Keratinocyte (primary cell): ENCODE results near the gene GPAM. TPM values are rescaled to one million over a fixed set of nuclear protein-coding genes. Genes with fewer than 3 reads are reported as not detected.

Experiments used
- DNase-seq: peaks from one replicate; pipeline ENCODE4 v3.0.0-alpha.2; 2011; ENCODE audit warnings: low read depth, missing footprints, low spot score
- FAIRE-seq: peaks from 2 replicates; lab custom pipeline; 2011; peaks lifted over from hg19 to GRCh38; lab: Jason Lieb, UNC
- H2AFZ ChIP-seq: 2 replicates; pipeline ENCODE4 v1.6.0; 2012; ENCODE audit warnings: low read length, control low read depth, inconsistent platforms; ENCODE audit not compliant: control insufficient read depth
- H3K27ac ChIP-seq: 2 replicates; pipeline ENCODE4 v1.5.1; 2011; ENCODE audit warnings: low read length; ENCODE audit not compliant: control insufficient read depth, insufficient read depth
- H3K27me3 ChIP-seq: 3 replicates; pipeline ENCODE4 v1.6.0; 2011; ENCODE audit warnings: low read length; ENCODE audit not compliant: control insufficient read depth, insufficient read depth; ENCODE audit errors: extremely low read depth
- H3K36me3 ChIP-seq, 2 experiments: 2 replicates in 1 of 2; 3 replicates in 1 of 2; pipeline ENCODE4 v1.5.1; 2011; ENCODE audit warnings: low read length in 2 of 2, mild to moderate bottlenecking in 1 of 2; ENCODE audit not compliant: control insufficient read depth in 2 of 2, insufficient read depth in 2 of 2; ENCODE audit errors: extremely low read depth in 1 of 2
- H3K4me1 ChIP-seq: 3 replicates; pipeline ENCODE4 v1.5.1; 2011; ENCODE audit warnings: low read length; ENCODE audit not compliant: control insufficient read depth, insufficient read depth; ENCODE audit errors: extremely low read depth
- H3K4me2 ChIP-seq: 3 replicates; pipeline ENCODE4 v1.6.0; 2011; ENCODE audit warnings: low read depth, low read length; ENCODE audit not compliant: control insufficient read depth, insufficient read depth; ENCODE audit errors: extremely low read depth
- H3K4me3 ChIP-seq, 3 experiments: fragments of 200-600 bp in 1 of 3; sonication (generic) in 1 of 3; 2 replicates in 2 of 3; 3 replicates in 1 of 3; pipeline ENCODE4 v1.5.1; 2011 to 2016; ENCODE audit warnings: low read length in 3 of 3, mild to moderate bottlenecking in 3 of 3, control low read depth in 2 of 3, inconsistent platforms in 1 of 3, low read depth in 1 of 3, mixed read lengths in 1 of 3, mixed run types in 1 of 3, moderate library complexity in 1 of 3; ENCODE audit not compliant: control insufficient read depth in 2 of 3, insufficient read depth in 2 of 3; ENCODE audit errors: extremely low read depth in 1 of 3
- H3K79me2 ChIP-seq: 2 replicates; pipeline ENCODE4 v1.6.0; 2012; ENCODE audit warnings: low read length; ENCODE audit not compliant: control insufficient read depth, insufficient read depth
- H3K9ac ChIP-seq: 3 replicates; pipeline ENCODE4 v1.6.0; 2011; ENCODE audit warnings: low read length; ENCODE audit not compliant: control insufficient read depth, insufficient read depth; ENCODE audit errors: extremely low read depth
- H3K9me1 ChIP-seq: 3 replicates; pipeline ENCODE4 v1.6.0; 2011; ENCODE audit warnings: low read length; ENCODE audit not compliant: control insufficient read depth, insufficient read depth; ENCODE audit errors: extremely low read depth
- H3K9me3 ChIP-seq: 2 replicates; pipeline ENCODE4 v1.5.1; 2012; ENCODE audit warnings: low read depth, low read length; ENCODE audit not compliant: control insufficient read depth
- H4K20me1 ChIP-seq: 3 replicates; pipeline ENCODE4 v1.6.0; 2011; ENCODE audit warnings: low read length; ENCODE audit not compliant: control insufficient read depth, insufficient read depth; ENCODE audit errors: extremely low read depth
- CTCF ChIP-seq, 3 experiments: IDR thresholded peaks in 1 of 3; conservative IDR thresholded peaks in 1 of 3; optimal IDR thresholded peaks in 1 of 3; 2 replicates in 2 of 3; 3 replicates in 1 of 3; pipeline versions ENCODE3 to v1.5.1; 2011; ENCODE audit warnings: low read length in 3 of 3, mild to moderate bottlenecking in 3 of 3, moderate library complexity in 2 of 3, control low read depth in 1 of 3, inconsistent platforms in 1 of 3; ENCODE audit not compliant: insufficient read depth in 2 of 3; ENCODE audit errors: extremely low read depth in 1 of 3
- EZH2 ChIP-seq: IDR thresholded peaks from one replicate; pipeline ENCODE4 v1.6.1; 2012; ENCODE audit warnings: inconsistent platforms, mild to moderate bottlenecking, low read length, moderate library complexity
- dilution Hi-C: fragments of 300-500 bp; cut with MboI; formaldehyde crosslinking; loops from one replicate; pipeline ENCODE4 v1.7.0; 2020; ENCODE audit warnings: low sequenced_read_pairs; ENCODE audit not compliant: extremely low pct_ligation_motif_present
- polyA plus RNA-seq, 5 experiments: library from polyadenylated mRNA; depleted of rRNA in 3 of 5; stranded (reverse) in 3 of 5; stranded (forward) in 1 of 5; unstranded in 1 of 5; fragments of >200 nt; gene quantifications; 1 replicate in 1 of 5; 2 replicates in 3 of 5; 3 replicates in 1 of 5; pipeline versions ENCODE4 v1.2.1 to v1.2.3, GENCODE V29; 2011 to 2012; ENCODE audit warnings: missing spikeins in 2 of 5, low read depth in 1 of 5, low replicate concordance in 1 of 5

Gene GPAM
- polyA plus RNA-seq, 1 donor (not counting 4 experiments of a cell fraction or from before 2014, with no cell fraction given) = 7.4 TPM

- no peak overlapping the region for H3K9ac ChIP-seq
- TF ChIP-seq CTCF (optimal IDR thresholded peaks at IDR 0.05 in 1 of 3, IDR thresholded peaks at IDR 0.05 in 1 of 3, conservative IDR thresholded peaks at IDR 0.05 in 1 of 3; ENCODE audit: extremely low read depth in 1 of 3, insufficient read depth in 2 of 3, low read length in 3 of 3) (no peak), EZH2 (no peak)
- H3K36me3 ChIP-seq = no peaks in the 10 kb centered on the region
- no peak overlapping the region for H3K4me3 ChIP-seq
- H3K9me3 ChIP-seq = no peaks in the 10 kb centered on the region
- dilution Hi-C loops = loop anchor here (25.0 kb wide), 1 partner anchor 384 kb away; no protein-coding TSS in a partner anchor
- no peaks in the 10 kb centered on the region for H3K9me1 ChIP-seq
- no peak overlapping the region for H3K27ac ChIP-seq
- no peaks in the 10 kb centered on the region for H3K27me3 ChIP-seq
- no peak overlapping the region for H2AFZ ChIP-seq
- H4K20me1 ChIP-seq = no peaks in the 10 kb centered on the region
- FAIRE-seq (no peak), DNase-seq (no peak)
- H3K4me1 ChIP-seq = no peaks in the 10 kb centered on the region
- H3K79me2 ChIP-seq = no peaks in the 10 kb centered on the region
- no peak overlapping the region for H3K4me2 ChIP-seq
Measured at GRCh38 chr10:112146799-112147198, 36.8 kb downstream of the GPAM start.

GRCh38 chr10:112145263-112145662 is 38.3 kb downstream of the GPAM start:
- DNase-seq = no peak
- Histone ChIP-seq H3K79me2 (no peaks in the 10 kb centered on the region), H3K4me3 (no peak overlapping the region), H3K4me2 (no peak overlapping the region), H4K20me1 (no peaks in the 10 kb centered on the region), H2AFZ (no peak overlapping the region), H3K36me3 (no peaks in the 10 kb centered on the region), H3K27ac (no peak overlapping the region), H3K4me1 (no peaks in the 10 kb centered on the region), H3K9ac (no peak overlapping the region), H3K27me3 (no peaks in the 10 kb centered on the region), H3K9me1 (no peaks in the 10 kb centered on the region), H3K9me3 (no peaks in the 10 kb centered on the region)
- TF ChIP-seq EZH2 (no peak), CTCF (optimal IDR thresholded peaks at IDR 0.05 in 1 of 3, IDR thresholded peaks at IDR 0.05 in 1 of 3, conservative IDR thresholded peaks at IDR 0.05 in 1 of 3; ENCODE audit: extremely low read depth in 1 of 3, insufficient read depth in 2 of 3, low read length in 3 of 3) (no peak)
- dilution Hi-C loops = loop anchor here (25.0 kb wide), 1 partner anchor 383 kb away; no protein-coding TSS in a partner anchor
- FAIRE-seq = no peak
